ENCODE data around the gene SRGAP3.

Gene SRGAP3

DNA sequence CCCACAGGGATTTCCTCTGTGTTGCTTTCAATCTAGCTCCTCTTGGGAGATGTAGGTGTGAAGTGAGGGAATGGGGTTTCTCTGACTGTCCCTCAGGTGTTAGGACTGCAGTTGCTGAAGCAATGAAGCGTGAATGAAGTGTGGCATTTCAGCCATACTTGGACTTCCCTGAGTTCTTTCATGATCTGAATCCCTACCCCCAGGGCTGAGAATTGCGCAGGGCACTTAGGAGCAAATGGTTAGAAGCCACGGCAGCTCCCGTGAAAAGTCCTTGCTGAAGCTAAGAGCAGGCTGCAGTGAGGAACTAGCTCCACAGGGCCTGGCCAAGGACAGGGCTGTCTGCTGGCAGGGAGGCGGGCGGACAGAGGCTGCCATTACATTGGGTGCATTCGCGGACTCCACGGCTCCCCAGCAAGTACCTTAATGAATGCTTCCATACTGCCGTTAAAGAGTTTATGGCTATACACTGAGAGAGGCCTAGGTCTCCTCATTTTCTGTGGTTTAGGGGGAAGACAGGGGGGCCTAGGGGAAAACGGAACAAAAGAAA lies 217.1 kb downstream of the SRGAP3 start:
- Histone ChIP-seq H3K4me3 (ENCODE audit: severe bottlenecking) (no peak overlapping the region), H3K9me3 (ENCODE audit: severe bottlenecking) (no peaks in the 10 kb centered on the region), H3K27ac (ENCODE audit: poor library complexity, severe bottlenecking) (no peak overlapping the region), H3K27me3 (ENCODE audit: insufficient read depth, poor library complexity, severe bottlenecking) (no peaks in the 10 kb centered on the region), H3K36me3 (ENCODE audit: low read depth) (no peaks in the 10 kb centered on the region), H3K4me1 (ENCODE audit: insufficient read depth, poor library complexity, severe bottlenecking) (no peaks in the 10 kb centered on the region)
- TF ChIP-seq, protein P1, sequence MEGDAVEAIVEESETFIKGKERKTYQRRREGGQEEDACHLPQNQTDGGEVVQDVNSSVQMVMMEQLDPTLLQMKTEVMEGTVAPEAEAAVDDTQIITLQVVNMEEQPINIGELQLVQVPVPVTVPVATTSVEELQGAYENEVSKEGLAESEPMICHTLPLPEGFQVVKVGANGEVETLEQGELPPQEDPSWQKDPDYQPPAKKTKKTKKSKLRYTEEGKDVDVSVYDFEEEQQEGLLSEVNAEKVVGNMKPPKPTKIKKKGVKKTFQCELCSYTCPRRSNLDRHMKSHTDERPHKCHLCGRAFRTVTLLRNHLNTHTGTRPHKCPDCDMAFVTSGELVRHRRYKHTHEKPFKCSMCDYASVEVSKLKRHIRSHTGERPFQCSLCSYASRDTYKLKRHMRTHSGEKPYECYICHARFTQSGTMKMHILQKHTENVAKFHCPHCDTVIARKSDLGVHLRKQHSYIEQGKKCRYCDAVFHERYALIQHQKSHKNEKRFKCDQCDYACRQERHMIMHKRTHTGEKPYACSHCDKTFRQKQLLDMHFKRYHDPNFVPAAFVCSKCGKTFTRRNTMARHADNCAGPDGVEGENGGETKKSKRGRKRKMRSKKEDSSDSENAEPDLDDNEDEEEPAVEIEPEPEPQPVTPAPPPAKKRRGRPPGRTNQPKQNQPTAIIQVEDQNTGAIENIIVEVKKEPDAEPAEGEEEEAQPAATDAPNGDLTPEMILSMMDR (IDR thresholded peaks at IDR 0.05; ENCODE audit: poor library complexity, severe bottlenecking) = no peak
- no peak for ATAC-seq (ENCODE audit: low read depth)
- DNase-seq (ENCODE audit: low spot score) = no peak

DNA sequence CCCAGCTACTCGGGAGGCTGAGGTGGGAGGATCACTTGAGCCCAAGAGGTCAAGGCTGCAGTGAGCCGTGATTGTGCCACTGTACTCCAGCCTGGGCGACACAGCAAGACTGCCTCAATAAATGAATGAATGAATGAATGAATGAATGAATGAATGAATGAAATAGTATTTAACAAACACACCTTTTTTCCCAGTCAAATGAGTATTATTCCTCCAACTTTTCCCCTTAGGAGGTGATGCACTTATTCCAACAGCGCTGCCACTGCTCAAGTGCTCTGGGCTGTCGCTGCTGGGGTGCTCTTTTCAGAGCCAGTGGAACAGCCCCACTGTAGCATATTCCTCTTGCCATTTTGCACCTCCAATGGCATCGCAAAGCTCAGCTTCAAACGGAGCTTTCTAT lies 219.4 kb downstream of the SRGAP3 start:
- H3K9me3 ChIP-seq (ENCODE audit: severe bottlenecking) = no peaks in the 10 kb centered on the region
- ATAC-seq (ENCODE audit: low read depth) (no peak), DNase-seq (ENCODE audit: low spot score) (no peak)
- H3K4me1 ChIP-seq (ENCODE audit: insufficient read depth, poor library complexity, severe bottlenecking) = no peaks in the 10 kb centered on the region
- H3K36me3 ChIP-seq (ENCODE audit: low read depth) = no peaks in the 10 kb centered on the region
- H3K4me3 ChIP-seq (ENCODE audit: severe bottlenecking) = no peak overlapping the region
- H3K27me3 ChIP-seq (ENCODE audit: insufficient read depth, poor library complexity, severe bottlenecking) = no peaks in the 10 kb centered on the region
- TF ChIP-seq, protein P1 (IDR thresholded peaks at IDR 0.05; ENCODE audit: poor library complexity, severe bottlenecking) = no peak
- no peak overlapping the region for H3K27ac ChIP-seq (ENCODE audit: poor library complexity, severe bottlenecking)

DNA sequence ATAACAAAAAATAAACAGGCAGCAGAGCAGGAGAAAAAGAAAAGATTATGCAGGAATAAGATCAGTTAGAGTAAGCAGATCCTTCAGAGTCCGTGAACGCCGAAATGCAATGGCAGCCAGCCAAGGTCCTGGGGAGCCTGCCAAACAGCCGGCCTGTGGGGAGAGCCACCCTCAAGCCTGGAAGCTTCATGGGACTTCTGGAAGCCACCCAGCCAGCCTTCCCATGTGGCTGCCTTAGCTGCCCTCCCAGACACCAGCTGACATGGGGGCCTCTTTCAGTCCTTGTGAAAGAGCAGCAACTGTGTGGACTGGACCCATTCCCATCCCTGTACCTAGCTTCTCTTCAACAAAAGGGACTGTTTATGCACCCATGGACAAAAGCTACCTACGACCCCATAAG lies 221.3 kb downstream of the SRGAP3 start:
- Histone ChIP-seq H3K27me3 (ENCODE audit: insufficient read depth, poor library complexity, severe bottlenecking) (no peaks in the 10 kb centered on the region), H3K4me3 (ENCODE audit: severe bottlenecking) (no peak overlapping the region), H3K9me3 (ENCODE audit: severe bottlenecking) (no peaks in the 10 kb centered on the region), H3K27ac (ENCODE audit: poor library complexity, severe bottlenecking) (no peak overlapping the region), H3K36me3 (ENCODE audit: low read depth) (peaks cover 5% of the 10 kb centered on the region), H3K4me1 (ENCODE audit: insufficient read depth, poor library complexity, severe bottlenecking) (no peaks in the 10 kb centered on the region)
- DNase-seq (ENCODE audit: low spot score) = no peak
- TF ChIP-seq, protein P1 (IDR thresholded peaks at IDR 0.05; ENCODE audit: poor library complexity, severe bottlenecking) = no peak
- no peak for ATAC-seq (ENCODE audit: low read depth)

DNA sequence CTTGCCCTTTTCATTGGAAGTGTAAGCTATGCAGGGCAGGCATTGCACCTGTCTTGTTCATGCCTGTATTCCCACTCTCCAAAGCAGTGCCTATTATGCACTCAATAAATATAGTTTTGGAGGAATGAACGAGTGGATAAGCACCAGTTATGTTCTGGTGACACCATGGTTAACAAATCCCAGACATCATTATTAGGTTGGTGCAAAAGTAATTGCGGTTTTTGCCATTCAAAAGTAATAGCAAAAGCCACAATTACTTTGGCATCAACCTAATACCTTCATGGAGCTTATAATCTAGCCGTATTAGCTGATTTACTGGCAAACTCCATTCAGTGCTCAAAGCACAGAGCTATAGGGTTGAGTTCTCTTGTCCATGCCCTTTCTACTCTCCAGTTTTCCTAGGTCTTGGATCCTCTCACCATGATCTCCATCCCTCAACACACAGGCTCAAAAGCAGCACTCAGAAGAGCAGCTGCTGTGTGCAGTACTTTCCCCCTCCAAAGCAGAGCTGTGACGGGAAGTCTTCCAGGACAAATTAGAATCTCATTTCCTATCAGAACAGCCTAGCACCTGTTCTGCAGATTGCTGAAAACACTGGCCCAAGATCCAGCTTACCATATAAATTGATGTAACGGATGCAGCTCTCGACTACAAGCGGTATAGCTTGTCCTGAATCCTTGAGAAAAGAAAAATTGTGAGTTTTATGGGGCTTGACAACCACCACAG lies 223.0 kb downstream of the SRGAP3 start:
- Histone ChIP-seq H3K4me1 (ENCODE audit: insufficient read depth, poor library complexity, severe bottlenecking) (no peaks in the 10 kb centered on the region), H3K27me3 (ENCODE audit: insufficient read depth, poor library complexity, severe bottlenecking) (no peaks in the 10 kb centered on the region), H3K36me3 (ENCODE audit: low read depth) (peaks cover 5% of the 10 kb centered on the region), H3K4me3 (ENCODE audit: severe bottlenecking) (no peak overlapping the region), H3K9me3 (ENCODE audit: severe bottlenecking) (no peaks in the 10 kb centered on the region), H3K27ac (ENCODE audit: poor library complexity, severe bottlenecking) (no peak overlapping the region)
- TF ChIP-seq, protein P1 (IDR thresholded peaks at IDR 0.05; ENCODE audit: poor library complexity, severe bottlenecking) = no peak
- ATAC-seq (ENCODE audit: low read depth) = no peak
- DNase-seq (ENCODE audit: low spot score) = no peak

DNA sequence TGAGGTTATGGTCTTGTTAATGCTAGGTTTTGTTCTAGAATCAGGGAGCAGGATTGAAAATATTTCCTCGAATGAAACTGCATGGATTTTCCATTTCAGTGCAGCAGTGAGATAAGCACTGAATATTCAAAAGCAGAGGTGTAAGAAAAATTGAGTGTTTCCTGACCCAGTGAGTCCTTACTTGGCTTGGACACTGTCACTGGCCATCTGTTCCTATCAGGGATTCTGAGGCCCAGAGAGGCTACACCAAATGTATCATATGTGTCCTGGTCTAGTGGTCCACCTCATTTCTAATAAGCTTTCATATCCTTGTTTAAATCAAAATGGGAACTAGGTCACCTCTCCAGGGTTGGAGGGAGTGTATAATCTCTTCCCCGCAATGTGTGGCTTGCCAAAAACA lies 225.1 kb downstream of the SRGAP3 start:
- TF ChIP-seq, protein P1 (IDR thresholded peaks at IDR 0.05; ENCODE audit: poor library complexity, severe bottlenecking) = no peak
- no peak for DNase-seq (ENCODE audit: low spot score)
- peaks cover 5% of the 10 kb centered on the region for H3K36me3 ChIP-seq (ENCODE audit: low read depth)
- no peak overlapping the region for H3K4me3 ChIP-seq (ENCODE audit: severe bottlenecking)
- no peak for ATAC-seq (ENCODE audit: low read depth)
- H3K27ac ChIP-seq (ENCODE audit: poor library complexity, severe bottlenecking) = no peak overlapping the region
- no peaks in the 10 kb centered on the region for H3K9me3 ChIP-seq (ENCODE audit: severe bottlenecking)
- H3K27me3 ChIP-seq (ENCODE audit: insufficient read depth, poor library complexity, severe bottlenecking) = no peaks in the 10 kb centered on the region
- no peaks in the 10 kb centered on the region for H3K4me1 ChIP-seq (ENCODE audit: insufficient read depth, poor library complexity, severe bottlenecking)
